ENCODE data around the gene SGCE.

Gene SGCE

GRCh38 chr7:94591176-94591575 is 64.8 kb downstream of the SGCE start:
- DNase-seq (ENCODE audit: low read depth) = no peak
- H3K4me3 ChIP-seq (ENCODE audit: low read depth, low read length) = no peak overlapping the region
- TF ChIP-seq CTCF (IDR thresholded peaks at IDR 0.05; ENCODE audit: control insufficient read depth, extremely low read depth, insufficient read depth) = no peak

- TF ChIP-seq CTCF (IDR thresholded peaks at IDR 0.05; ENCODE audit: control insufficient read depth, extremely low read depth, insufficient read depth) = no peak
- no peak for DNase-seq (ENCODE audit: low read depth)
These were observed 65.3 kb downstream of the SGCE start for GRCh38 chr7:94590526-94591162.

GRCh38 chr7:94588075-94588474 is 67.9 kb downstream of the SGCE start:
- DNase-seq (ENCODE audit: low read depth) = no peak
- no peak for TF ChIP-seq CTCF (IDR thresholded peaks at IDR 0.05; ENCODE audit: control insufficient read depth, extremely low read depth, insufficient read depth)
- no peak overlapping the region for H3K4me3 ChIP-seq (ENCODE audit: low read depth, low read length)

More at GRCh38 chr7:94590526-94591162, 65.3 kb downstream of the SGCE start:
- H3K4me3 ChIP-seq (ENCODE audit: low read depth, low read length) = no peak overlapping the region

- H3K4me3 ChIP-seq (ENCODE audit: low read depth, low read length) = no peak overlapping the region
- TF ChIP-seq CTCF (IDR thresholded peaks at IDR 0.05; ENCODE audit: control insufficient read depth, extremely low read depth, insufficient read depth) = no peak
- DNase-seq (ENCODE audit: low read depth) = peak; percentile 91
These were observed 71.8 kb downstream of the SGCE start for GRCh38 chr7:94584113-94584512.

- no peak overlapping the region for H3K4me3 ChIP-seq (ENCODE audit: low read depth, low read length)
- TF ChIP-seq CTCF (IDR thresholded peaks at IDR 0.05; ENCODE audit: control insufficient read depth, extremely low read depth, insufficient read depth) = no peak
- DNase-seq (ENCODE audit: low read depth) = no peak
These were observed 75.3 kb downstream of the SGCE start for GRCh38 chr7:94580601-94581000.

- TF ChIP-seq CTCF (IDR thresholded peaks at IDR 0.05; ENCODE audit: control insufficient read depth, extremely low read depth, insufficient read depth) = no peak
- DNase-seq (ENCODE audit: low read depth) = no peak
- H3K4me3 ChIP-seq (ENCODE audit: low read depth, low read length) = no peak overlapping the region
These were observed 76.5 kb downstream of the SGCE start for GRCh38 chr7:94579470-94579869.

GRCh38 chr7:94578614-94579013 is 77.3 kb downstream of the SGCE start:
- H3K4me3 ChIP-seq (ENCODE audit: low read depth, low read length) = no peak overlapping the region
- no peak for DNase-seq (ENCODE audit: low read depth)
- TF ChIP-seq CTCF (IDR thresholded peaks at IDR 0.05; ENCODE audit: control insufficient read depth, extremely low read depth, insufficient read depth) = no peak
